KG1 (cell line): ENCODE results near the gene CAMTA1.
"Not testable (repeated sequence)": the region's sequence is repeated elsewhere in the genome, so short reads cannot be mapped to it uniquely, and the experiment has no call there.

Experiments used
- DNase-seq: peaks from one replicate; lab custom pipeline; 2025; lab: John Stamatoyannopoulos, UW

The CAMTA1 gene

GRCh38 chr1:7109901-7110300 is 324.6 kb downstream of the CAMTA1 start:
- no peak for DNase-seq

DNA sequence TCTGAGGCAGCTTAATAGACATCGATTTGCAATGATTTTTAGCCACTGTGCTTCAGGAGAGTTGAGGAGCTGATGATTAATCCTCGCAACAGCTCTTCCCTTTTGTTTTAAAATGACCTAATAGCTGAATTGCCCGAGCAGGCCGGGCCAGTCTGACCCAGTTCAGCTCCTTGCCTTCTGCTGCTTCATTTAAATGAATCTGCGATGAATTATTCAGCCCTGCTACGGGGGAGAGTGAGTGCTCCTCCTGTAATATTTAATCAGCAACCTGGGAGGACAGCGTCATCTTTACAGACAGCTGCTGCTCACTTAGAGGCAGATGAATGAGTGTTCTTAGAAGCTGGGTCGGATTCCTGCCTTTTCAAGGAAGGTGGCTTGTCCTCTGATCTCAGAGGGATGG is 325.1 kb downstream of the CAMTA1 start:
- DNase-seq = no peak

GRCh38 chr1:7111853-7112252 is 326.6 kb downstream of the CAMTA1 start:
- DNase-seq = no peak

DNA sequence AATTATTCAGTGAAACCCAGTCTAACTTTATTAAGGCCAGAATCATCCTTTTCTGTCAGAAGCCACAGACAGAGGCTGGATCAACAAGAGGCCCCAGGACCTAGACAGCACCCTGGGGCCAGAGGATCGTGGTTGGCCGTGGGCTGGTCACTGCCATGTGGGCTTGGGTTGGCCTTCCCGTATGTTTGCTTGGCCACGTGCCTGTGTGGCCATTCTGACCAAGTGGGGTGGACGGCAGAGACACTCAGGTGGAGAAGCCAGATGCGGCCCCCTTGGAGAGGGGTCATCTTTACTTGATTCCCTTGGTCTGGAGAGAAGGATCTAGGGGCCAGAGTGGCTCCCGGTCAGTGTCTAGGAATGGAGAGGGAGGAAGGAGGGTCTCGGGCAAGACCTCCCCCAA is 327.9 kb downstream of the CAMTA1 start:
- no peak for DNase-seq

DNA sequence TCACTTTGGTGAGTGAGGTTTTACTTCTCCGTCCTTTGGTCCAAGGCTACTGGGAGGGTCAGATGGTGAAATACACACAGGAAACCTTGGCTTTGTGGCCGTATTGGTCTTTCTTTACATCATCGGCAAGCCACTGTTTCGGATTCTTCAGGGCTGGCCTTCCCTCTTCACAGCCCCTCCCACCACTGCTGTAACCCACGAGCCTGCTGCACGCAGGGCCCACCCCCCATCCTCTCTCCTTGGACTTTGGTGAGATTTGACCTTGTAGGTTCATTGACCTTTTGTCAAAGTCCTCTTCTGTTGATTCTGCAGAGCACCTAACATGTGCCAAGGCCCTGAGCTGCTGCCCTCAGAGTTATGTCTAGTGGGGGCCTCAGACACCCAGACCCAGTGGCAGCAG is 328.6 kb downstream of the CAMTA1 start:
- DNase-seq = no peak

GRCh38 chr1:7116001-7116400 is 330.7 kb downstream of the CAMTA1 start:
- no peak for DNase-seq

DNA sequence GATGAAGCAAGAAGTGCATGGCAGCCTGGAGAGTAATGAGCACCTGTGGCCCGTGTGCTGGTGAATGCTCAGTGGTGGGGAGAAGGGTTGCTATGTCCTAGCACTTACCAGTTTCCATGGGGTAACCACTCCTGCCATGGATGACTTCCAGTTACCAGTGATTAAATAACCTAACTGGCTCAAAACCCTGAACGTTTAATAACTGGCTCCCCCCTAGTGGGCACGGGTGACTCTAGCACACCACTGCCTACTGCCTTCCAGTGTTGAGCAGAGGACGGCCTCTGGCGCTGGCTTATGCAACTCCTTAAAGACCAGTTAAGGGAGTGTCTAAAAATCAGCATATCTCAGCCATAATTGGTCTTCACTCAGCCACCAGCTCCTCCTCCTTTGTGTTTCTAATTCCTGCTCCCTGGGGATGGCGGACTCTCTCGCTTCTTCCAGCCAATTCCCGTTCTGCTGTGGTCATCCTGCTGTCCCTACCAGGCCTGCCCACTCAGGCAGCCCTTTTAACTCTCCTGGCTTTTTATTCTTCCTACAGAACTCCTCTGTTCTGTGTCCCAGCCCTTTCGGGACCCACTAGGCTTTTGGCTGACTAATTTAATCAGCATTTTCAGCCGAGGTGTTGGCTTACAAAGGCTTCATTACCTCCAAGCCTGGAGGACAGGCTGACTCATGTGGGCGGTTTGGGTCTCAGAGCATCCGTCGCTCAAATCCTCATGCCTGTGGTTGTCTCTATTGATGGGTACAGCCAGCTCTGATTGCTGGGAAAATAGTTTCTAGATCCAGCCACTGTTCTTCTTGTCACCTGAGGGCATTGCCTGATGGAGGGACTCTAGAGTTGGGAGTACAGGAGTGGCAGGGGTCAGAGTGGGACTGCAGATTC is 332.4 kb downstream of the CAMTA1 start:
- DNase-seq = no peak

- DNase-seq = no peak
Observed at GRCh38 chr1:7119156-7119555, 333.9 kb downstream of the CAMTA1 start.

DNA sequence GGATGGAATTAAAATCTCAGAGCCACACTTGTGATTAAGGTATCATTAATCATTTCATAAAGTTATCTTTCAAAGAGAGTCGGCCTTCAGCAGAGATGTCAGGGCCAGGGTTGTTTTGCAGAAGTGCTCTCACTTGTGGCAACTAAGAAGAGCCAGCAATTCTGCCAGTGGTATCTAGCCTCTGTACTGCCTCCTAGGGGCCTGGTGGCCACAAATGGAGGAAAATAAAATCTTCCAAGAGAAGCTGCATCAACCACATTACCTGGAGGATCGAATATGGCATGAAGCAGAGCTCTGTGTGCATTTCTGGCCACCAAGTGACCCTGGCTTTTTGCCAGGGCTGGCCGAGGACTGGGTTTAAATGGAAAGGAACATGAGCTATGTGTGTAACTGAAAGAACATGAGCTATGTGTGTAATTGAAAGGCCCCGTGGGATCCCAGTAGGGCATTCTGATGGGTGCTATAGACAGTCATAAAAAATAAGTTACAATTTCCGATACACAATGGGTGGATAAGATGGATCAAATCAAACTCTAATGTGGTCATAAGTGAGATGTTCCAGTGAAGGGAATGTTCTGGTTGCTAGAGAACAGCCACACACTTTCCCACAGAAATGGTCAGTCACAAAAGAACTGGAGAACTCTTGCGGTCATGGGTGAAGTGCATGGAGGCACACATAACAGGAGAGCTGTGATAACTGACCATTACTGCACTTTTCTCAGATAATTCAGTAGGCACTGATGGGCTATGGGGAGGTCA is 335.8 kb downstream of the CAMTA1 start:
- no peak for DNase-seq

DNA sequence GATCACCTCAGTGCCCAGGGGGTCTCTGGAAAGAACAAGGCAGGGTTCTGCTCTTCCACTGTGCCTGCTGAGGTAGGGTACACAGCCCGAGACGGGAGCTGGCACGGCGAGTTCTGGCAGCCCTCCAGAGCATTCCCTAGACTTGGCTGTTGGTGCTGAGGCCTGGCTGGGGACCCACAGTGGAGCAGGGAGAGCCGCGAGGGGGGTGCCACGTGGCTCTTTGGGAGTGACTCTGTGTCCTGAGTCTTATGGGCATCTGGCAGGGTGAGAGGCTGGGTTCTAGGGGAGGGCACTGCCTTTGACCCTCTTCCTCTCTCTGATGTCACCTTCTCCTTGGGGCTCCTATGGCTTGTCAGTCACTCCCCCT is 336.4 kb downstream of the CAMTA1 start:
- no peak for DNase-seq

DNA sequence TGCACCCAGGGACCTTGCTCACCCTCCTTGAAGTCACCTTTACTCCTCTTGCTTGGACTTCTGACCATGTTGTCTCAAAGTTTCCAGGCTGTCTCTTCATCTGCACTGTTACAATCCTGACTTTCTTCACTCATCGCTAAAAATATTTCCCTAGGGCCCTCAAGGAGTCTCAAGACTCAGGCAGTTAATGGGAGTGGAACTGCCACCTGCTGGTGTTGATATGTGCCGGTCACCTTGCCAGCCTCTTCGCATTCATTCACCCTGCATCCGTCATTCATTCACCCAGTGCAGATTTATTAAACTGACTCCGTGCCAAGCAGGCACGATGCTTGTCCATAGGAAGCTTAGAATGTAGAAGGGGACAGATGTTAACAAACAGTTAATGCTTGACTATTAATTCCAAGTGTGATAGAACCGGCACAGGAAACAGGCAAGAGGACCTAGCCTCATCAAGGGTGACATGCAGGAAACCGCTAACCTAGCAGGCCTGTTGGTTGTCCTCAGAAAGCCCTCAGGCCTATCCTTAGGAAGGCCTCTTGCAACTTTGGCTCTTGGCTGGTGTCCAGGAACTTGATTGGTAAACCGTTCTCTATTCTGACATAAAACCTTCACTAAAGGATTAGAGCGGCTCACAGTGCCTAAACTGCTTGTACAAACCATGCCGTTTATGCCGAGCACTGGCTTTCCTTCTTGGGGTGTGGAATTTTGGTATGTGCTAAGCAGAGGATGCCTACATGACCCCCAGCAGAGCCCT is 342.2 kb downstream of the CAMTA1 start:
- DNase-seq = peak; percentile 35

DNA sequence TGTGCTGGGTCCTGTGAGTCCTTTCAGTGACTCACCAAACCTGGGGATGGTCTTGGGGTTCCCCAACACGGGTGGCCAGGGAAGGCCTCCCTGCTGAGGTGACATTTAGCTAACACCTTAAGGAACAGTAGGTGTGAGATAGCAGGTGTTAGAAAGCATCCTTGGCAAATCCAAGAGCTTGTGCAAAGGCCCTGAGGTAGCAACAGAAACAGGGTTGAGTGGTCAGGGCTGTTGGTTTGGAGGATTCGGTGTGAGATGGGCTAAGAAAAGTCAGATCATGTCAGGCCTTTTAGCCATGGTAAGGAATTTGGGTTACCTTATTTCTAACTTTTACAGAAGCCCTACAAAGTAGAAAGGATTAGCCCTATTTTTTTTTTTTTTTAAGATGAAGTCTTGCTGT is 343.0 kb downstream of the CAMTA1 start:
- DNase-seq = no peak

GRCh38 chr1:7130127-7130526 is 344.9 kb downstream of the CAMTA1 start:
- DNase-seq = no peak

GRCh38 chr1:7135493-7135892 is 350.2 kb downstream of the CAMTA1 start:
- no peak for DNase-seq

DNA sequence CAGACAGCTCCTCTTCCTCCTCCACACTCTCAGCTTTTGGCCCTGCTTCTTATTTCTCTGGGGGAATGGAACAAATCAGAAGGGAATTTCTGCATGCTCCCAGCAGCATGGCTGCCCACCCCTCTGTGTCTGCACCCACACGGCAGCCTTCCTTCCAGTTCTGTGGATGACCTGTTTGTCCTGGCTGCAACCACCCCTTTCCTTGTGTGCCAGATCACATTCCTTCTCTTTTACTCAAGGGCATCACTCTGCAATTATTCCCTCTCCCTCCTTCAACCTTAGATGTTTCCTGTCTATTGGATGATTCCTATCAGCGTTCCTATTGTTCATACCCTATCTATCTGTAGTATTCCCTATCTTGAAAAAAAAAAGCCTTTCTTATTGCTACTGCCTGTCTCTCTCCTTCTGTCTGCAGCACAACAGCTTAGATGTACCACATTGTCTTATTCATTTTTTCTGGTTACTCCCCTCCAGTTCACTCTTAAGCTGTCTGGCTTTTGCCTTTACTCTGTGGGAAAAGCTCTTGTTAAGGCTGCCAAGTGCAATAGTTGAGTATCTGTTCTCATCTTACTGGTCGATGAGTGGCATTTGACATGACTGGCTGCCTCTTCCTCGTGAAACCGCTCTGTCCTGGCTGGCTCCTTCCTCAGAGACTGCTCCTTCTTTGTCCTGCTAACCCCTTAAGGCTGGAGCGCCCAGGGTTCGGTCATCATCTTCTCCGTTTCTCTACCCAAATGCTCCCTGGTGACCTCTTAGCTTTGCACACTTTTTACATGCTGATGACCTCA is 351.1 kb downstream of the CAMTA1 start:
- no peak for DNase-seq

DNA sequence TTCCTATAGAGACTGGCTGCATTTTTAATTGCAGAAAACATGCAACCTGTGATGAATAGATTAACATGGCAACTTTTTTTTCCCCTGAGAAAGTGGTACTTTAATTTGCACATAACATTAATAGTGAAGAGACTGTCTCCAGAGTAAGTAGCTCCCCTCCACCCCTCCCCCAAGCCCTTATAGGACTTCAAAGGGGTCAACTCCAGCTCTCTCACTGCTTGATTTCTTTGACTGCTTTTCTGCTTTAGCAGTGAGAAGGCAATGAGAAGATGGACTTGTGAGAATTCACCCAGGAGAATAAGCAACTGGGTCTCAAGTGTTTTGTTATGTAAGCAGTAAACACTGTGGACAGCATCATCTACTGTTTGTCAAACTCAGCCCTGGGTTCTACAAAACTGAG is 355.0 kb downstream of the CAMTA1 start:
- no peak for DNase-seq

GRCh38 chr1:7145947-7146346 is 360.7 kb downstream of the CAMTA1 start:
- no peak for DNase-seq

- DNase-seq = no peak
Observed at GRCh38 chr1:7146710-7147109, 361.5 kb downstream of the CAMTA1 start.

DNA sequence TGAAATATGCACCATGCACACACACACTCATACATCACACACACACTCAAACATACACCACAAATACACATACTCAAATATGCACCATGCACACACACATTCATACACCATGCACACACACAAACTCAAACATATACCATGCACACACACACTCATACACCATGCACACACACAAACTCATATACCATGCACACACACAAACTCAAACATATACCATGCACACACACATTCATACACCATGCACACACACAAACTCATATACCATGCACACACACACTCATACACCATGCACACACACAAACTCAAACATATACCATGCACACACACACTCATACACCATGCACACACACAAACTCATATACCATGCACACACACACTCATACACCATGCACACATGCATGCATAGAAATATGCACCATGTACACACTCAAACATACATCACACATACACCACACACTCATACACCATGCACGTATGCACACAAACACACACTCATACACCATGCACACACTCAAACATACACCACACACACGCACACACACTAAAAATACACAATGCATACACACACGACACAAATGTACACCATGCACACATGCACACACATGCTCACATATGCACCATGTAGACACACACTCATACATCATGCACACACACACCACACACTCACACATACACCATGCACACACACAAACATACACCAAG is 362.5 kb downstream of the CAMTA1 start:
- DNase-seq = not testable (repeated sequence)

GRCh38 chr1:7149080-7149838 is 364.0 kb downstream of the CAMTA1 start:
- DNase-seq = no peak
